SK-N-SH treated with all-trans-retinoic acid at 6 μM for 48 hours (cell line): ENCODE results near the gene STIMATE.

Source experiments
- CSDC2 ChIP-seq: fragments of 250-450 bp; sonication (Bioruptor Pico); IDR thresholded peaks from 2 replicates; pipeline ENCODE4 v1.5.0; 2020; ENCODE audit warnings: mild to moderate bottlenecking, moderate library complexity
- GLIS3 ChIP-seq: fragments of 250-450 bp; sonication (Bioruptor Pico); IDR thresholded peaks from 2 replicates; pipeline ENCODE4 v1.5.0; 2020; ENCODE audit warnings: mild to moderate bottlenecking, moderate library complexity
- ISL1 ChIP-seq: fragments of 250-450 bp; sonication (Bioruptor Pico); IDR thresholded peaks from 2 replicates; pipeline ENCODE4 v2.1.2; 2022; ENCODE audit warnings: mild to moderate bottlenecking, moderate library complexity
- OSR1 ChIP-seq: fragments of 250-450 bp; sonication (Bioruptor Pico); IDR thresholded peaks from 2 replicates; pipeline ENCODE4 v1.8.0; 2022; ENCODE audit warnings: moderate library complexity, mild to moderate bottlenecking, inconsistent platforms
- PPARA ChIP-seq: fragments of 250-450 bp; sonication (Bioruptor Pico); IDR thresholded peaks from 2 replicates; pipeline ENCODE4 v1.5.0; 2020; ENCODE audit warnings: mild to moderate bottlenecking, borderline replicate concordance
- RARB ChIP-seq: fragments of 250-450 bp; sonication (Bioruptor Pico); IDR thresholded peaks from 2 replicates; pipeline ENCODE4 v1.8.0; 2021; ENCODE audit warnings: mild to moderate bottlenecking, moderate library complexity
- SNAI2 ChIP-seq: fragments of 250-450 bp; sonication (Bioruptor Pico); IDR thresholded peaks from 2 replicates; pipeline ENCODE4 v1.5.0; 2020; ENCODE audit warnings: mild to moderate bottlenecking, moderate library complexity
- TOX ChIP-seq: fragments of 250-450 bp; sonication (Bioruptor Pico); IDR thresholded peaks from 2 replicates; pipeline ENCODE4 v1.8.0; 2021; ENCODE audit warnings: mild to moderate bottlenecking, moderate library complexity, borderline replicate concordance
- ZFP3 ChIP-seq: fragments of 250-450 bp; sonication (Bioruptor Pico); IDR thresholded peaks from 2 replicates; pipeline ENCODE4 v1.5.0; 2020; ENCODE audit warnings: mild to moderate bottlenecking, moderate library complexity
- ZFP30 ChIP-seq: fragments of 450-650 bp; formaldehyde crosslinking; IDR thresholded peaks from 2 replicates; pipeline ENCODE4 v1.5.0; 2022; ENCODE audit warnings: mild to moderate bottlenecking, moderate library complexity
- ZNF70 ChIP-seq: fragments of 450-650 bp; formaldehyde crosslinking; IDR thresholded peaks from 2 replicates; pipeline ENCODE4 v1.5.0; 2020; ENCODE audit warnings: mild to moderate bottlenecking, moderate library complexity
- TF ChIP-seq, protein P1 (sequence below): fragments of 250-450 bp; sonication (Bioruptor Pico); IDR thresholded peaks from 2 replicates; pipeline ENCODE4 v1.8.0; 2021; ENCODE audit warnings: low read depth, mild to moderate bottlenecking, moderate library complexity, borderline replicate concordance
- TF ChIP-seq, protein P2 (sequence below): fragments of 250-450 bp; sonication (Bioruptor Pico); IDR thresholded peaks from 2 replicates; pipeline ENCODE4 v1.5.1; 2020; ENCODE audit warnings: low read depth, mild to moderate bottlenecking, moderate library complexity
- TF ChIP-seq, protein P3 (sequence below): fragments of 250-450 bp; sonication (Bioruptor Pico); IDR thresholded peaks from 2 replicates; pipeline ENCODE4 v1.8.0; 2020; ENCODE audit warnings: mild to moderate bottlenecking, moderate library complexity, borderline replicate concordance

DNA sequence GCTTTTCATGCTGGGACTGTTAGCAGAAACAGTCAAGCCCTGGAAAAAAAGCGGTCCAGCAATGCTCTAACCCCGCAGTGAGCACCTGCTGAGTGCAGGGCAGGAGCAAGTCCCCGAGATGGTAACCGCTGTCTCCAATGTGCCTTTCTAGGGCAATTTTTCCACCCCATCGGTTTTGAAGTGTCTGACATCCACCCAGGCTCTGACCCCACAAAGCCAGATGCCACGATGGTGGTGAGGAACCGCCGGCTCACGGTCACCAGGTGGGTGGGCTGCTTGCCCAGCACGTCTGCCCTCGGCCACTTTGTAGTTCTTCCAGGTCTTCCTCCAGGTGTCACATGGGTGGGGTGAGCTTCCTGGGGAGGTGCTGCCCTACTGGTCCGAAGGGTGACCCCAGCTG, 106.0 kb downstream of the STIMATE start:
- TF ChIP-seq TOX (CRISPR knock-in tag), result no peak
- TF ChIP-seq, protein P1, sequence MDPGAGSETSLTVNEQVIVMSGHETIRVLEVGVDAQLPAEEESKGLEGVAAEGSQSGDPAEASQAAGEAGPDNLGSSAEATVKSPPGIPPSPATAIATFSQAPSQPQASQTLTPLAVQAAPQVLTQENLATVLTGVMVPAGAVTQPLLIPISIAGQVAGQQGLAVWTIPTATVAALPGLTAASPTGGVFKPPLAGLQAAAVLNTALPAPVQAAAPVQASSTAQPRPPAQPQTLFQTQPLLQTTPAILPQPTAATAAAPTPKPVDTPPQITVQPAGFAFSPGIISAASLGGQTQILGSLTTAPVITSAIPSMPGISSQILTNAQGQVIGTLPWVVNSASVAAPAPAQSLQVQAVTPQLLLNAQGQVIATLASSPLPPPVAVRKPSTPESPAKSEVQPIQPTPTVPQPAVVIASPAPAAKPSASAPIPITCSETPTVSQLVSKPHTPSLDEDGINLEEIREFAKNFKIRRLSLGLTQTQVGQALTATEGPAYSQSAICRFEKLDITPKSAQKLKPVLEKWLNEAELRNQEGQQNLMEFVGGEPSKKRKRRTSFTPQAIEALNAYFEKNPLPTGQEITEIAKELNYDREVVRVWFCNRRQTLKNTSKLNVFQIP (CRISPR knock-in tag), result no peak
- TF ChIP-seq ZNF70 (CRISPR knock-in tag), result no peak
- TF ChIP-seq PPARA (CRISPR knock-in tag), result no peak
- TF ChIP-seq, protein P2, sequence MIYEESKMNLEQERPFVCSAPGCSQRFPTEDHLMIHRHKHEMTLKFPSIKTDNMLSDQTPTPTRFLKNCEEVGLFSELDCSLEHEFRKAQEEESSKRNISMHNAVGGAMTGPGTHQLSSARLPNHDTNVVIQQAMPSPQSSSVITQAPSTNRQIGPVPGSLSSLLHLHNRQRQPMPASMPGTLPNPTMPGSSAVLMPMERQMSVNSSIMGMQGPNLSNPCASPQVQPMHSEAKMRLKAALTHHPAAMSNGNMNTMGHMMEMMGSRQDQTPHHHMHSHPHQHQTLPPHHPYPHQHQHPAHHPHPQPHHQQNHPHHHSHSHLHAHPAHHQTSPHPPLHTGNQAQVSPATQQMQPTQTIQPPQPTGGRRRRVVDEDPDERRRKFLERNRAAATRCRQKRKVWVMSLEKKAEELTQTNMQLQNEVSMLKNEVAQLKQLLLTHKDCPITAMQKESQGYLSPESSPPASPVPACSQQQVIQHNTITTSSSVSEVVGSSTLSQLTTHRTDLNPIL (CRISPR knock-in tag), result no peak
- TF ChIP-seq, protein P3, sequence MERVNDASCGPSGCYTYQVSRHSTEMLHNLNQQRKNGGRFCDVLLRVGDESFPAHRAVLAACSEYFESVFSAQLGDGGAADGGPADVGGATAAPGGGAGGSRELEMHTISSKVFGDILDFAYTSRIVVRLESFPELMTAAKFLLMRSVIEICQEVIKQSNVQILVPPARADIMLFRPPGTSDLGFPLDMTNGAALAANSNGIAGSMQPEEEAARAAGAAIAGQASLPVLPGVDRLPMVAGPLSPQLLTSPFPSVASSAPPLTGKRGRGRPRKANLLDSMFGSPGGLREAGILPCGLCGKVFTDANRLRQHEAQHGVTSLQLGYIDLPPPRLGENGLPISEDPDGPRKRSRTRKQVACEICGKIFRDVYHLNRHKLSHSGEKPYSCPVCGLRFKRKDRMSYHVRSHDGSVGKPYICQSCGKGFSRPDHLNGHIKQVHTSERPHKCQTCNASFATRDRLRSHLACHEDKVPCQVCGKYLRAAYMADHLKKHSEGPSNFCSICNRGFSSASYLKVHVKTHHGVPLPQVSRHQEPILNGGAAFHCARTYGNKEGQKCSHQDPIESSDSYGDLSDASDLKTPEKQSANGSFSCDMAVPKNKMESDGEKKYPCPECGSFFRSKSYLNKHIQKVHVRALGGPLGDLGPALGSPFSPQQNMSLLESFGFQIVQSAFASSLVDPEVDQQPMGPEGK (CRISPR knock-in tag), result no peak
- no peak for TF ChIP-seq ZFP3 (CRISPR knock-in tag)
- TF ChIP-seq ISL1 (CRISPR knock-in tag), result no peak
- no peak for TF ChIP-seq GLIS3 (CRISPR knock-in tag)
- no peak for TF ChIP-seq SNAI2 (CRISPR knock-in tag)
- no peak for TF ChIP-seq RARB (CRISPR knock-in tag)
- no peak for TF ChIP-seq ZFP30 (CRISPR knock-in tag)
- TF ChIP-seq OSR1 (CRISPR knock-in tag), result no peak
- no peak for TF ChIP-seq CSDC2 (CRISPR knock-in tag)
